ENCODE measurements around the gene RRAS. TPM values are rescaled to one million over a fixed set of nuclear protein-coding genes. Genes with fewer than 3 reads are reported as not detected.

The RRAS gene
- 15.5 TPM for total RNA-seq

DNA sequence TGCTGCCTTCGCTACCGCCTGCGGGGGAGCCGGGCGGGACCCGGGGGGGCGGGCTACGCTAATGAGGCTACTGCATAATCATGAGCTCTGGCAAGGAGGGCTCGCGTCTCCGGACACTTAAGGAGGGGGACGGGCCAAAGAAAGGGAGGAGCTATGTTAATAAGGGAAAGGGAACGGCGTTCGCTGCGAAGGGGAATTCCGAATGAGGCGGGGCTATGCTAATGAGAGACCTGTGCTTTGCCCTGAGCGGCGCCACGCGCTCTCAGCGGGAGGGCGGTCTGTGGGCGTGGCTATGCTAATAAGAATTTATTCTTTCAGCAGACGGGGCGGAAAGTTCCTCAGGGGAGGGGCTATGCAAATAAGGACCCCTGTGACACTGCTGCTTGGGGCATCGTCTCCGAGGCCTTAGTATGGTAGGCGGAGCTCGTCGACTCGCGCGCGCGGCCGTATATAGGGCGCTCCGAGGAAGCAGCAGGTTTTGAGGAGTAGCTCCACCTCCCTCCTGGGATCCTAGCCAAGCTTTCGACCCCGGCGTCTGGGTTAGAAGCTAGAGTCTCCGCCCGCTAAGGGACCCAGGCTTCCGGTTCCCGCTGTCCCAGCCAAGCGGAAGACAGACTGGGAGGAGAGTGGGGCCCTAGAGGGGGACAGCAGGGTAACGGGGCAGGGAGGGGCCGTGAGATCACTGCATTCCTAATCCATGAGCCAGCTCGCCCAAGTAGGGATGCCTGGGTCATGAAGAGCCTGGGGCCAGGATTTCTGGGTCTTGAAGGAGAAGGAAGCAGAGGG is at the start of gene RRAS:
Gene RRAS, minus strand, starts transcription at position 31 of the 786 bp plus-strand sequence. CDS start 45 bp downstream, outside the sequence.
- DNase-seq = peak; percentile 100

DNA sequence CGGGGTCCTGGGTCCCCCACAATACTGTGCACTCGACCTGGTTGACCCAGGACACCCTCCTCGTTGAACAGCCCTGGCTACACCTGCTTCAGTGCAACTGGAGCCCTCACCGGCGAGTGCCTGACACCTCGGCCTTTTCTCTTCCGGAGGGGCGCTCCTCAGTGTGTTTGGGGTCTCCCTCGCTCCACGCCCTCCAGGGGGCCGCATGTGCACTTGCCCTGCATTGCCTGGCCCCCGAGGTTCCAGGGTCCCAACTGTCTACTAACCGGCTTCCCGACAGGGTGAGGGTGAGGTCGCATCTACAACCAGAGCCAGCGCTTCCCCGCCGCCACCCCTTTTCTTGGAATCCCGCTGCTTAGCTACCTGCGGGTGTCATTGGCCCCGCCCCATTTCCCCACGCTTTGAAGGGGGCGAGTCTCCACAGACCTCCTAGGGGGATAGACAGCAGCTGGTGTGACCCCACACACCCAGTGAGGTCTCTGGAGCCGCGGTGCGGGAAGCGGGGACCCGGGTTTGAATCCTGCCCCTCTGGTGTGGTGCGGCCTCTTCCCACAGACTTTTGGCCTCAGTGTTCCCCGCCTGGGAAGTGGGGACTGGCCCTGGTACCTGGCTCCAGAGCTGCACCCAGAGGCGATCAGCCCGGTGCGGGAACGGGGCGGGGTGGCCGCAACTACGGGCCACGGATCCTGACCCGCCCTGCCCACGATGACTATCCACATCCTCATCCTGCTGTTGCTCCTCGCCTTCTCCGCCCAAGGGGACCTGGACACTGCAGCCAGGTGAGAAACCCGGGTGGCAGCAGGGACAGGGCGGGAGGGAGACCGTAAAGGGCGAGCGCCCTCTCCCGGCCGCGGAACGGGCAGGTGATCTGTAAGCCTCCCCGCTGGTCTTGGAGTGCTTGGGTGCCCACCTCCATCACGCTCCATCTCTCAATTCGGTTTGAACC is 49.5 kb upstream of the RRAS start, which contains the start of gene ADM5:
Gene ADM5, plus strand, starts transcription at position 462 of the 946 bp plus-strand sequence. Its CDS starts 244 bp downstream, at position 706.
- peak; percentile 54 for DNase-seq

DNA sequence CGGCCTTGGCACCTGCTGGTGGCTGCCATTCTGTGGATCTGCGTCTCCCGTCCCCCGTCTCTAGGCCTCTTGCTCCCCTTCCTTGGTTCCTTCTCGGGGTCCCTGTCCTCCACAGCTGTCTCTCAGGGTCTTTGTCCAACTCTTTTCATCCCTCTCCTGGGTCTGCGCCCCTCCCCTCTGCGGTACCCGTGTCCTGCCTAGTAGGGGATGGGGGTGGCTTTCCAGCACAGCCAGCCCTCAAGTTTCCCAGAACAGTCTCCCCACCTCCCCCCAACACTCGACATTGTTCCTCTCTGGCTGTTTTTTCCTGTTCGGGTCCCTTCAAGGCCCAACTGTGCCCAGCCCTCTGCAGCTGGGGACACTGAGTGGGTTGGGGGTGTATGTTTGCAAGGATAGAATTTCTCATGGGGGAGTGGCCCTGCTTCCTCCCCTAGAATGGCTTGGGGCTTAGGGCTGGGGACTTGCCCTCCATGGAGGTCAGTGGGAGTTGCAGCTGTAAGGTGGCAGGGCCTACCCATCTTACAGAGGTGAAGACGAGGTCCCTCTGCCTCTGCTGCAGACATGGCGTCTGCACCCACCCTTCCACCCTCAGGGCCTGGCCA is 48.7 kb upstream of the RRAS start:
- no peak for DNase-seq

DNA sequence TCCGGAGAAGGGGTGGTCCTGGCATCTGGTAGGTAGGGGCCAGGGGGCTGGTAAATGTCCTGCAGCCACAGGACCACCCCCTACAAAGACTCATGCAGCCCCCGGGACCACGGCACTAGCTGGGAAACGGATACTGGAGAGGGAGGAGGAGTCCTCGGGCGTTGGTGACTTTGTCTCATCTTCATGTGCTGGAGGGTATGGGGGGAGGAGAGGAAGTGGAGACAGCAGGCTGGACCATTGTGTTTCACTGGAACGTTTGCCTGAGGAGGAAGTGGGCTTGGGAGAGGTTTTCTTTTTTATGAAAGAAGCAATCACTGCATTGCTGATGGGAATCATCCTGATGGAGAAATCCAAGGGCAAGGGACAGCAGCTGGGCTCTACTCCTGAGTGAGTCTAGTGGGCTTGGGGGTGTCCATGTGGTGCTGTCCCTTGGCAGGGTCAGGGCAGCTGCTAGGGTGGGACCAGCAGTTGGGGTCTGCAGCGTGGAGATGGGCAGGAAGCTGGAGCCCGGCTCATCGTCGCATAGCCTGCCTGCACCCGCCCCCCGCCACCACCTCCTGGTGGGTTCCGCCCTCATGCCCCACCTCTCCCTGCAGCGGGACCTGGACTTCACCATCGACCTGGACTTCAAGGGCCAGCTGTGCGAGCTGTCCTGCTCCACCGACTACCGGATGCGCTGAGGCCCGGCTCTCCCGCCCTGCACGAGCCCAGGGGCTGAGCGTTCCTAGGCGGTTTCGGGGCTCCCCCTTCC is 47.8 kb upstream of the RRAS start:
- DNase-seq = no peak

DNA sequence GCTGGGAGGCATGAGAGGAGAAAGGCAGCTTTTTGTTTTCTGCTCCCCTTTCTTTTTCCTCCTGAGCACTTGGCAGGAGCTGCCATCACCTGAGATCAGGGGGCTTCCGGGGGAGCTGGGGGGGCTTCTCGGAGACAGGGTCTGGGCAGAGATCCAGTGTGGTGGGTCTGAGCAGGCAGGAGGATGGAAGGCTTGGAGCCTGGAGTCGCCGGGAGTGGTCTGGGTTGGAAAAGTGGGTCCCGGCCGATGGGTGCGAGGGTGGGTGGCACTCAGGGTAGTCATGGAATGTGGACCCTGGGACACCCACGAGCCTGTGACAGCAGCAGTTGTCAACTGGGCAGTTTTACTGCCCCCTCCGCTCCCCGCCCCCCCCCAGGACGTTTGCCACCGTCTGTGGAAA is 47.2 kb upstream of the RRAS start:
- no peak for DNase-seq

DNA sequence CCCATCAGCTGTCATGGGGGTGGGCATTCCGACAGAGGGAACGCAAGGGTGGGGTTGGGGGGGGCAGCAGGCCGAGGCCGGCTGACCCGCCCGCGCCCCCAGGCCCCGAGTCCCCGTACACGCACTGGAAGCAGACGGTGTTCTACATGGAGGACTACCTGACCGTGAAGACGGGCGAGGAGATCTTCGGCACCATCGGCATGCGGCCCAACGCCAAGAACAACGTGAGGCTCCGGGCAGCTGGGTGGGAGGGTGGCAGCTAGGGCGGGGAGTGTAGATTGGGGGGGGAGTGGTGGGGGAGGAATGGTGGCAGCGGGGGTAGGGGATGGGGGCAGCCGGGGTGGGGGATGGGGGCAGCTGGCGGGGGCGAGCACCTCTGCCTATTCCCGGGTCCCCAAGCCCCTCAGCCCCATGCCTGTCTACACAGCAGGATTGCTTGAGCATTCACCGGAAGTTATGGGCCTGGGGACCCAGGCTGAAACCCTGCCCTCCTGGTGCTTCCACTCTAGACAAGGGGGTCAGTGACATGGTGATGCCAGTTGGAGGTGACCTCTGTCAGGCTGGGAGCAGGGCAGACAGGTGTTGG is 46.7 kb upstream of the RRAS start:
- no peak for DNase-seq

DNA sequence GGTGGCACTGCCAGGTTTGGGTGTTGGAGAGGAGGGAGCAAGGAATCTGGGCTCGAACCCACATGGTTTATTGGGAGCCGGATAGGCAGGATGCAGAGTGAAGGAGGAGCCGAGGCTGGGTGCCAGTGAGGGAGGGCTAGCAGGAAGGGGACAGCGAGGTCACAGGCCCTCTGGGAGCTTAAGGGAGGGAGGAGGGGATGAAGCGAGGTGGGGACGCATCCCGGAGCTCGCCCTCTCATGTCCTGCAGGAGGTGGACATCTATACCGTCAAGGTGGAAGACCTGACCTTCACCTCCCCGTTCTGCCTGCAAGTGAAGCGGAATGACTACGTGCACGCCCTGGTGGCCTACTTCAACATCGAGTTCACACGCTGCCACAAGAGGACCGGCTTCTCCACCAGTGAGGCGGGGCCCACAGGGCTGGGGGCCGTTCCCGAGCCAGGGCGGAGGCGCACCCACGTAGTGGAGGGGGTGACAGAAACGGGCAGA is 45.9 kb upstream of the RRAS start:
- no peak for DNase-seq

DNA sequence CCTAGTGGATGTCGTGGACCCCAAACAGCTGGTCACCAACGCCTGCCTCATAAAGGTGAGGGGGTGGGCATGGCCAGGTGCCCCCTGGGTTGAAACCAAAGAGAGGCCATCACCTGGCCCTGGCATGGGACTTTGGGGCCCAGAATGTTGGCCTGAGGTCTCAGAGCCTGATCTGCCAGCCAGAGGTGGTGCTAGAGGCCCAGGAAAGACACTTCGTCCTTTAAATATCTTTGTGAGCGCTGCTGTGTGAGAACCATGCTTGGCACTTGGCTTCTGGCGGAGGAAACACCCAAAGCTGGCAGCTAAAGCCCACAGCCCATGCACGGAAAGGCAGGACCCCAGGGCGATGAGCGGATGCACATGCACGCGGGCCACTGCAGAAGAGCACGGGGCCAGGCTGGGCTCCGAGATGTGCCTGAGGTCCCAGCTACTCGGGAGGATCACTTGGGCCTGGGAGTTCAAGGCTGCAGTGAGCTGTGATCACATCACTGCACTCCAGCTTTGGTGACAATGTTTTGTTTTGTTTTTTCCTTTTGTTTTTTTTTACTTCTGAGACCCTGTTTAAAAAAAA is 45.1 kb upstream of the RRAS start:
- no peak for DNase-seq

DNA sequence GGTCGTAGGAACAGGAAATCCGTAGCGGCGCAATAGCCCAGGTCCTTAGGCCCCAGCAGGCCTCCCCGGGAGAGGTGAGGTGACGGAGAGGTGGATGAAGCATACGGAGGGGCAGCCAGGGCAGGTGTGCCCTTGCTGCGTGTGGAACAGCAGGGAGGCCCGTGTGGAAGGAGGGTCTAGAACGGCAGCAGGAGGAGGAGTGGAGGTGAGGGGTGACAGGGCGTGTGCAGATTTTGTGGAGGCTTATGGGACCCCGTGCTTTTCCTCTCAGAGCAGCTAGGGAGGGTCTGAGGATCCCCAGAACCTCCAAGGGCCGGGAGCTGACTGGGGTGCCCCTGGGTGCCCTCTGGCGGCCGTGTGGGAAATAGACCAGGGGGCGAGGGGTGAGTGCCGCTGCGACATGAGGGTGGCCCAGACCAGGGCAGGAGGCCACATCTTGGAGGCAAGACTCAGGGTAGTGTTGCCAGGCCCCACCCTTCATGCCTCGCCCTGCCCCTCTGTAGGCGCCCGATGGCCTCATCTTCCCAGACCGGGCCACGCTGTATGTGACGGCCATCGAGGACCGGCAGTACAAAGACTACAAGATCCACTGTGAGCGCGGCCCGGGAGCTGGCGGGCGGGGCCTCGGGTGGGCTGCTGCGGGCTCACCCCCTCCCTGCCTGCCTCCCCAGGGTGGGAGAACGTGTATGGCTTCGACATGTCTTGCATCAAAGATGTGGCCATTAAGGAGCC is 44.5 kb upstream of the RRAS start:
- DNase-seq = no peak

DNA sequence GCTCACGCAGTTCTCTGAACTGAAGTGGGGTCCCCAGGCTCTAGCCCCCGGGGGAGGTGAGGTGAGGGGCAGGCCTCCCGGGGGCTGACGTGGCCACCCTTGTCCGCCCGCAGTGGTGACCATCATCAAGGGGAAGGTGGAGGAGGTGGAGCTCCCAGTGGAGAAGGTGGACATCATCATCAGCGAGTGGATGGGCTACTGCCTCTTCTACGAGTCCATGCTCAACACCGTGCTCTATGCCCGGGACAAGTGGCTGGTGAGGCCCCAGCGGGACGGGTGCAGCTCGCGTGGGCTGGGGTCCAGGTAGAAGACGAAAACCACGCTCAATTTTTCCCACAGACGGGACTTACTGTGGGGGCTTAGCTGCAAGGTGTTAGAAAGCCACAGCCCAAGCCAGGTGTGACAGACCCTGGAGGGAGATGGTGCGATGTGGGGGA is 43.9 kb upstream of the RRAS start:
- no peak for DNase-seq

DNA sequence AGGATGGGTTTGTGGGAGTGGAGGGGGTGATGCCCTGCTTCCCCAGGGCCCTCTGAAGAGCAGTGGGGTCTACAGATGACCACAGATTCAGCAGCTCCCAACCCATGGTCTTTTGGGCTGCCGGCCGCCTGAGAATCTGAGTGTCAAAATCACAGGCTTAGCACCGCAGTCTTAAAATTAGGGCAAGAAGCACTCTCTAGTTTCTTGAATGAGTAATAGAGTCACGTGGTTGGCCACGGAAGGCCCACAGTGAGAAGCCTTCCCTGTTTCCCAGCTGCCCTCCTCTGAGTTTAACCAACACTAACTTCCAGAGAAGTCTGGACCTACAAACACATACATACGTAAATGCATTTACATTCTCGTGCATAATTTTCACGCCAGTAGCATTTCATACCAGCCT is 42.3 kb upstream of the RRAS start:
- DNase-seq = no peak

DNA sequence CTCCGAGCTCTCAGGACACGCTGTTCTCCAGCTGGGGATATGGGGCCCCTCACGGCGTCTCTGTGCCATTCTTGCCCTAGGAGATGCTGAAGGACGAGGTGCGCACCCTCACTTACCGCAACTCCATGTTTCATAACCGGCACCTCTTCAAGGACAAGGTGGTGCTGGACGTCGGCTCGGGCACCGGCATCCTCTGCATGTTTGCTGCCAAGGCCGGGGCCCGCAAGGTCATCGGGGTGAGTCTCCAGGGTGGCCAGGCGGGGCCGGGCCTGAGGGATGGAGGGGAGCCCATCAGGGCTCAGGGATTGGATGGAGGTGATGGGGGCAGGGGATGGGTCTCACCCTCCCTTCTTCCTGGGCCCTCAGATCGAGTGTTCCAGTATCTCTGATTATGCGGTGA is 41.9 kb upstream of the RRAS start:
- DNase-seq = no peak

DNA sequence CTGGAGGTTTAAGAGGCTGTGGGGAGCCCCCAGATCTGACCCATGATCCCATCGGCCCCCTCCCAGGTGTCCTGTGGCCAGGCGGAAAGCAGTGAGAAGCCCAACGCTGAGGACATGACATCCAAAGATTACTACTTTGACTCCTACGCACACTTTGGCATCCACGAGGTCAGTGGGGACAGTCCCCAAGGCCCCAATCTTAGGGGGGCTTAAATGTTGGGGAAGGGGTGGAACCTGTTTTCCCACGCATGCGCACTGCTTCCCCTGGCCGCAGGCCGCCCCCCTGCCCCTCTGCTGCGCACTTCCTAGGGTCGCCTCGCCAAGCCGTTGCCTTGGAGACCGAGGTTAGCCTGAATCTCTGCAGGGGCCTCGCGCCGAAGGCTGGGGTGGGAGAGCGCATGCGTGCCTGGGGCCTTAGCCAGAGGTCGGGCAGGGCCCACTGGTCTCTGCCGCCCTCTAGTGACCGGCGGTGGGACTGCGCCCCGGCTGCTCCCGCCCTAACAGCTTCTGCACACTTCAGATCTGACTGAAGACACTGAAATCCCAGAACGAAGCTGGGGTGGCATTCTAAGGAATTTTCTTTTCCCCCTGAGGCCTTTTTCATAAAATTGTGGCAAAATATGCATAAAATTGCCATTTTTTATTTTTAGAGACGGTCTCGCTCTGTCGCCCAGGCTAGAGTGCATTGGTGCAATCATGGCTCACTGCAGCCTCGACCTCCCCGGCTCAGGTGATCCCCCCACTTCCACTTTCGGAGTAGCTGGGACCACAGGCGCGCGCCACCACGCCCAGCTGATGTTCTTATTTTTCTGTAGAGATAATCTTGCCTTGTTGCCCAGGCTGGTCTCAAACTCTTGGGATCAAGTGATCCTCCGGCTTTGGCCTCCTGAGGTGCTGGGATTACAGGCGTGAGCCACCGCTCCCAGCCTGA is 40.7 kb upstream of the RRAS start:
- DNase-seq = peak; percentile 97

DNA sequence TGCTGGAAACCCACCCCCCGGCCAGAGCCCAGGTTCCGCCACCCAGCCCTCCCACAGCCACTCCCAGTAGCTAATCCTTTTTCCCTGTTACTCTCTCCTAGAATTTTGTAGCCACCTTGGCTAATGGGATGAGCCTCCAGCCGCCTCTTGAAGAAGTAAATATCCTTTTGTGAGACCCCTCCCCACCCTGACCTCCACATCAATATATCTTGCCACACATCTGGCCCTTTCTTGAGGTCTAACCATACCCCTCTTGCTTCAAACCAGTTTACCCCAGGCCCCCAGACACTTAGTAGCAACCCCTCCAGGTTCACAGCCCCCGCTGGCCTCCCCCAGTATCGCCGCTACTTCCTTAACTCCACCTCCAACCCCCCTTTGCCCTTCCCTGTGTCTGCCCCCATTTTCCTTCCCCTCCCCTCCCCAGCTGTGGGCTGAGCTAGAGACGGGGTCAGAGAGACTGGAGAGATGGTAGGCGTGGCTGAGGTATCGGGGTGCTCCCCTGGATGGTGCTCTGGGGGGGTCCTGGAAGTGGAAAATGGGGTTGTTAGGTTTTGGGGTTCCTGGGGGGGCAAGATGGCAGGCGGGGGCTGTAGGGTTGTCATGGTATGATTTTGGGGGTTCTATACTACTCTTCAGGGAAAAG is 39.9 kb upstream of the RRAS start:
- DNase-seq = no peak

DNA sequence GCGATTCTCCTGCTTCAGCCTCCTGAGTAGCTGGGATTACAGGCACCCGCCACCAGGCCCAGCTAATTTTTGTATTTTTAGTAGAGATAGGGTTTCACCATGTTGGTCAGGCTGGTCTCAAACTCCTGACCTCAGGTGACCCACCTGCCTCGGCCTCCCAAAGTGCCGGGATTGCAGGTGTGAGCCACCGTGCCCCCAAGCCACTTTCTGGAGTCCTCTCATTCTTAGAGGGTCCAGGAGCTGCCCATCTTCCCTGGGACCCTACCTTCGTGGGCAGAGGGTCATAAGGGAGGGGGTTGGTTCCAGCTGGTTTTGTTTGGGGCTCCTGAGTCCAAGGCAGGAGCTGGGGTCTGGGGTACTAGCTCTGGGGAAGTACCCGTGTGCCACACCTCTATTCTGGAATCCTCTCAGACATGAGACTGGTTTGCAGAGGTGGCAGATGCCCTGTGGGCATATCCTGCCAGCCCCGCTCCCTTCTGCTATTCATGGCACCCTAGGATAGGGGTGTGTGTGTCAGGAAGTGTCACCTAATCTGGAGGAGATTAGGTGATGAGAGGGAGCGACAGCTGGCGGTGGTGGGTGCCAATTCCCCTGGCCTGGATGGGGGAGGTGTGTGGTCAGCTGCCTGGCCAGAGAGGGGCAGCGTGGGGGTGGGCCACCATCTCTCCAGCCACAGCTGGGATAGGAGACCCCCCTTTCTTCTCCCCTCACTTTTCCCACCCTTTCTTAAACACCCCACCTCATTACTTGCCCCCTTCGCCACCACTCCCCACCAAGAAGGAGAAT is 39.2 kb upstream of the RRAS start:
- peak; percentile 71 for DNase-seq

DNA sequence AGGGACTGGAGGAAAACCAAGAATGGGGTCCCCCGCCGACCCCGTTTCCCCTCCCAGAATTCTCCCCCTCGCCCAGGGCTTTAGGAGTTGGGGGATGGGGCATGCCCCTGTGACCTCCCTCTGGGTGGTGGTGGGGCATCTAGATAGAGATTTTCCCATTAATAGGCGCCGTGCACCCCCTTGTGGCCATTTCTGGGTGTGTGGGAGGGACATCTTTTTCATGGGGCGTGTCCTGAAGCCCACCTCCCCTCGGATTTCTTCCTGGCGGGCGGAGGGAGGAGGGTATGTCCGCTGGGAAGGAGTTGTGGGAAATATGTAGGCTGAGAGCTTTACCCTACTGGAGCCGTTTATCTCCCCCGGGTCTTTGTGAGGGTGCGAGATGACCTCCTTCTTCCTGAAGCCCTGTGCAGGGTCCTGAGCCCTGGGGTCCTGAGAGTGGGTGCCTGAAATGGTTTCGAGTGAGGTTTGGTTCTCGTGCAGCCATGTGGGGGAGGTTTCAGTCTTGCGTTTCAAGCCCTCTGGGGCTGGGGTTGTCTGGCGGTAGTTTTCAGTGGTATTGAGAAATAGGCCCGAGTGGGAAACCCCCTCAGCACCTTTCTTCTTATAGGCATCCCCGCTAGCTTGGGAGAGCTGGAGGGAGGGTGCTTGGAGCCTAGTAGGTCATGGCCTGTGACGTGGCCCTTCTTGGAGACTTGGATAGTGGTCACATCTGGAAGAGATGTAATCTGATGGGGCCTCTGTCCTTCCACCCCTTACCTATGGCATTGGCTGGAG is 38.1 kb upstream of the RRAS start:
- DNase-seq = peak; percentile 93

Data from tongue (tissue), 2 donors.